GM15510 (cell line): Measurements from ENCODE around the gene IBA57.

ENCODE experiments used
- POLR2A ChIP-seq: IDR thresholded peaks from 3 replicates; pipeline ENCODE4 v1.6.1; 2011; ENCODE audit warnings: borderline replicate concordance; ENCODE audit not compliant: insufficient read length; ENCODE audit errors: extremely low read depth

Gene IBA57

GRCh38 chr1:228181645-228182034 lies 16.0 kb downstream of the IBA57 start:
- TF ChIP-seq POLR2A, result no peak

DNA sequence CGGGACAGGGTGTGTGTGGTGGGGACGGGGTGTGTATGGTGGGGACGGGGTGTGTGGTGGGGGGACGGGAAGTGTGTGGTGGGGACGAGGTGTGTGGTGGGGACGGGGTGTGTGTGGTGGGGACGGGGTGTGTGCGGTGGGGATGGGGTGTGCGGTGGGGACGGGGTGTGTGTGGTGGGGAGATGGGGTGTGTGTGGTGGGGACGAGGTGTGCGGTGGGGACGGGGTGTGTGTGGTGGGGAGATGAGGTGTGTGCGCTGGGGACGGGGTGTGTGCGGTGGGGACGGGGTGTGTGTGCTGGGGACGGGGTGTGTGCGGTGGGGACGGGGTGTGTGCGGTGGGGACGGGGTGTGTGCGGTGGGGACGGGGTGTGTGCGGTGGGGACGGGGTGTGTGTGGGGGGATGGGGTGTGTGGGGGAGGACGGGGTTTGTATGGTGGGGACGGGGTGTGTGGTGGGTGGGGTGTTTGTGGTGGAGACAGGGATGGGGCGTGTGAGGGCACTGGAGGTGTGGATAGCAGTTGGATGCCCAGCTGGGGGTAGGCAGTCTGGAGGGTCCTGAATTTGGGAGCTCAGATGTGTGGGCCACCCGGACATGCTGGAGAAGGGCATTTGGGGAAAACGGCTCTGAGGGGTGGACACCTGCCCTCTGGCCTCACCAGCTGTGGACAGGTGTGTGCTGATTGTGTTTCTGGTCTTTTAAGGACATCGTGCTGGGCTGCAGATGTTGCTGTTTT lies 16.9 kb downstream of the IBA57 start:
- TF ChIP-seq POLR2A, result no peak

DNA sequence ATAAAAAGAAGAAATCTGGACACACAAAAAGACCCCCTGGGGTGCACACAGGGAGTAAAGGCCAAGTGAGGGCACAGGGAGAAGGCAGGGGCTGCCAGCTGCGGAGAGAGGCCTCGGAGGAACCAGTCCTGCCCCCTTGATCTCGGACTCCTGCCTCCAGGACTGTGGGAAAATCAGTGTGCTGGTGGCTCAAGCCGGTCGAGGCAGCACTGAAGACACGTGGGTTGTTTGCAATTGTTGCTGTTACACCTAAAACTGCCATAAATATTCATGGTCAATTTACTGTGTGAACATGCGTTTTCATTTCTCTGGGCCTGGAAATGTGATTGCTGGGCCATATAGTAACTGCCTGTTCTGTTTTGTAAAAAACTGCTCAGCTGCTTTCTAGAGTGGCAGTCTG lies 18.5 kb downstream of the IBA57 start:
- no peak for TF ChIP-seq POLR2A

DNA sequence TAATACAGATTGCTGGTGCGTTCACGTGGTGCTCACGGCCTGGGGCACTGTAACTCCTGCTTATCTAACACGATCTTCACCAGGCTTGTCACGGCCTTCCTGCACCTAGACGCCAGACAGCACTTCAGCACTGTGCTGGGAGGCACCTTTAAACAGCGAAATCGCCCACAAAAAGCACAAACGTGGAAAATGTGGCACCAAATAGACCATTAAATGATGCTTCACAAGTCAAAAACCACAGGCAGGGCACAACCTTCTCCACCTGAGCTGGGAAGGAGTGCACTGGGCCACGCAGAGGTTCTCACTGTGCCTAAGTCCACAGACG lies 20.0 kb downstream of the IBA57 start:
- TF ChIP-seq POLR2A, result no peak

DNA sequence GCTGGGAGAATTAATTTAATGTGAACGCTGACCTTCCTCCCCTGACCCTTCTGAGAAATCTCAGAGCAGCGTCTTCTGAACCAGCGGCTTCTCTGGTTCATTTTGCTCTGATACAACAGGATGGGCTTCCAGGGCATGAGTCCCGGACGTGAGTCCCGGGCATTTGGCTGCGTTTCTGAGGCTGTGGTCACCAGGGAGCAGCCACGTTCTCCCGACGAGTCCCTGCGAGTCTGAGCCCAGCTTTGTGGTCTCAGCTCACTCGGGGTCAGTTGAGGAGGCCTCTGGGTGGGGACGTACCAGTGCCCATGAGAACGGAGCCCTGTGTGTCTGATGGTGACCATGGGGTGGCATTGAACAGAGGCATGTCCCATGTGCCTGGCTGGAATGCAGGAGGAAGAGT lies 24.6 kb downstream of the IBA57 start:
- no peak for TF ChIP-seq POLR2A

DNA sequence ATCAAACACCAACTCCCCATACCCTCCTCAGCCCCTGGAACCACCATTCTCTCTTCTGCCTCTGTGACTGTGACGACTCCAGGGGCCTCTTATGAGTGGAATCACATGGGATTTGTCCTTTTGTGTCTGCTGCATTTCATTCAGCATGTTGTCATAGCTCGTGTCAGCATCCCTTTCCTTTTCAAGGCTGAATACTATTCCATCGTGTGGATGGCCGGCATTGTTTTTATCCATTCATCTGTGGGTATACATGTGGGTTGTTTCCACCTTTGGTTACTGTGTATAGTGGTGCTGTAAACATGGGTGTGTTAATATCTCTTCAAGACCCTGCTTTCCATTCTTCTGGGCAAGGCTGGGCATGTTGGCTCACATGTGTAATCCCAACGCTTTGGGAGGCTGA lies 25.2 kb downstream of the IBA57 start:
- no peak for TF ChIP-seq POLR2A

- no peak for TF ChIP-seq POLR2A
Observed at GRCh38 chr1:228194436-228194835, 28.8 kb downstream of the IBA57 start.

- no peak for TF ChIP-seq POLR2A
Observed at GRCh38 chr1:228194921-228195812, 29.6 kb downstream of the IBA57 start.

- TF ChIP-seq POLR2A, result no peak
Observed at GRCh38 chr1:228197555-228198147, 32.0 kb downstream of the IBA57 start.

DNA sequence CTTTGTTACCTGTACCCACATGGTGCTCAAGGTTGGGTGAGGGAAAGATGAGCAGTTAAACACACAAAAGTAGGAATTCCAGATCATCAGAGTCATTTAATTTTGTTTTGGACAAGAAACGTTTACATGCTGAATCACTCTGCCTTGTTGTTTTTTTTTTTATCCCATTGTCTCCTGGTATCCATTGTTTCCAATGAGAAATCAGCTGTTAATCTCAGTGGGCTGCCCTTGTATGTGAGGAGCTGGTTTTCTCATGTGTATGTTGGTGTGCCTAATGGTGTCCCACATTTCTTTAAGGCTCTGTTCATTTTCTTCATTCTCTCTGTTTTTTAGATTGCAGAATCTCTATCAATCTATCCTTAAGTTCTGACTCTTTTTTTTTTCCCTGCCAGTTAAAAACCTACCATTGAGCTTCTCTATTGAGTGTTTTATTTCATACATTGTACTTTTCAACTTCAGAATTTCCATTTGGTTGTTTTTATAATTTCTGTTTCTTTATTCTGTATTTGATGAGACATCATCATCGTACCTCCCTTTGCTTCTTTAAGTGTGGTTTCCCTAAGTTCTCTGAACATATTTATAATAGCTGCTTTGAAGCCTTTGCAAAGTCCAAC lies 33.5 kb downstream of the IBA57 start:
- no peak for TF ChIP-seq POLR2A

GRCh38 chr1:228204958-228205357 lies 39.4 kb downstream of the IBA57 start:
- no peak for TF ChIP-seq POLR2A

GRCh38 chr1:228205526-228206436 lies 40.2 kb downstream of the IBA57 start:
- no peak for TF ChIP-seq POLR2A

DNA sequence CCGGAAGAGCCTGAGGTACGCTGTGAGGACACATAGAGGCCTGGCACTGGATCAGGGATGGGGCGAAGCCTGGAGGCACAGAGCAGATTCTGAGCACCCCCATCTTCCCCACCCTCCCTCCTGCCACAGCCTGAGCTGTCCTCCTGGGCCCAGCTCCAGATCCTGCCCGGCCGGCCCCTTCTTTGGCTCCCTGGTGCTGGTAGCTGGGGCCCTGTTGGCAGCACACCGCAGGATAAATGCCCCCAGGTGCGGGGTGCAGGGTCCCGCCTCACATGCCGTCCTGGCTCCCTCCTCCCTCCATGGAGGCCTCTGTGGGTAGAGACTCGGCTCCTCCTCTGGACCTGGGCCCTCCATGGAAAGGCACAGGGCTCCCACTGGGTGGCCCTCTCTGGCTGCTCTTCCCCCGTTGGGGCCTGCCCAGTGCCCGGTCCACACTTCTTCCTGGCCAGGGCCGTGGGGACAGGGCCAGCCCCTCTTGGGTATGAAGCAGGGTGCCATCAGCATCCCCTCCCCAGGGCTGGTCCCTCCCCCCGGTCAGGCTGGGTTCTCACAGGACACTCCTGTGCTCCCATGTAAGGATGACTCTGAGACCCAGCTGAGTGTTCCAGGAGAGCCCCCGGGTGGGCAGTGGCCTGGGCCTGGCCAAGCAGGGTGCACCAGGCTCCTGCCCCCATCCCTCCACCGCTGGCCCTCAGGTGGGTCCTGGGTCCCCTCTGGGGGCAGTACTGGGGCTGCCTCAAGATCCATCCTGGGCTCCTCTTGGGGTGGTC lies 41.2 kb downstream of the IBA57 start:
- TF ChIP-seq POLR2A, result no peak
